Embryonic facial prominence (tissue), 1 donor: ENCODE data around the gene RAB6A.

Experiments
- DNase-seq: peaks from one replicate; pipeline ENCODE4 v3.0.0-alpha.2; 2016; ENCODE audit errors: extremely low spot score

RAB6A gene

GRCh38 chr11:73625696-73626318 lies 135.1 kb downstream of the RAB6A start:
- DNase-seq, result peak; percentile 37
